HG02571 (cell line): ENCODE results near the gene PAPSS2.
"Not testable (repeated sequence)": the region's sequence is repeated elsewhere in the genome, so short reads cannot be mapped to it uniquely, and the experiment has no call there.

Experiments
- ATAC-seq: cut with Tn5 transposase; IDR thresholded peaks from one replicate; pipeline ENCODE4 v1.9.1; 2021; ENCODE audit warnings: mild to moderate bottlenecking, moderate library complexity; ENCODE audit not compliant: unreplicated experiment

Gene PAPSS2

GRCh38 chr10:87659571-87660483 lies at the start of gene PAPSS2:
PAPSS2 (plus strand) TSS chr10:87659878; CDS start chr10:87659982, 104 bp downstream.
- peak; percentile 48 for ATAC-seq

GRCh38 chr10:87611341-87611740 lies 48.3 kb upstream of the PAPSS2 start:
- ATAC-seq: not testable (repeated sequence)

- no peak for ATAC-seq
These were observed 47.6 kb upstream of the PAPSS2 start for GRCh38 chr10:87612115-87612514.

- no peak for ATAC-seq
These were observed 45.9 kb upstream of the PAPSS2 start for GRCh38 chr10:87613751-87614150.

- no peak for ATAC-seq
These were observed 43.8 kb upstream of the PAPSS2 start for GRCh38 chr10:87615856-87616255.

DNA sequence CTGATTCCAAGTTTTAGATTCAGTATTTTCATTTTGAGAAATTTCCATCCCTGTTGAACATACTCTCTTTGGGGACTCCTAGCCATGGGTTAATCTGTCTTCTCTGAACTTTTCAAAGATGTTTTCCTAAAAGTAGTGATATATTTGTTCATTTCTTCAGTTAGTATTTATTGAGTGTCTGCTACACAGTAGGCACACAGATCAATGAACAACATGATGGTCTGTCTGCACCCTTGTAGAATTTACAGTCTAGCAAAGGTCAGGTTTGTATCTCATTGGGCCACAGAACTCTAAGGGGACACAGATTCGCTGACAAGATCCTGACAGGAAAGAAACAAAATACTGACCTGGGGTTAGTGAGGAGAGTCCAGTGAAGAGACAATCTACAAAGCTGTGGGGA lies 42.2 kb upstream of the PAPSS2 start:
- no peak for ATAC-seq

DNA sequence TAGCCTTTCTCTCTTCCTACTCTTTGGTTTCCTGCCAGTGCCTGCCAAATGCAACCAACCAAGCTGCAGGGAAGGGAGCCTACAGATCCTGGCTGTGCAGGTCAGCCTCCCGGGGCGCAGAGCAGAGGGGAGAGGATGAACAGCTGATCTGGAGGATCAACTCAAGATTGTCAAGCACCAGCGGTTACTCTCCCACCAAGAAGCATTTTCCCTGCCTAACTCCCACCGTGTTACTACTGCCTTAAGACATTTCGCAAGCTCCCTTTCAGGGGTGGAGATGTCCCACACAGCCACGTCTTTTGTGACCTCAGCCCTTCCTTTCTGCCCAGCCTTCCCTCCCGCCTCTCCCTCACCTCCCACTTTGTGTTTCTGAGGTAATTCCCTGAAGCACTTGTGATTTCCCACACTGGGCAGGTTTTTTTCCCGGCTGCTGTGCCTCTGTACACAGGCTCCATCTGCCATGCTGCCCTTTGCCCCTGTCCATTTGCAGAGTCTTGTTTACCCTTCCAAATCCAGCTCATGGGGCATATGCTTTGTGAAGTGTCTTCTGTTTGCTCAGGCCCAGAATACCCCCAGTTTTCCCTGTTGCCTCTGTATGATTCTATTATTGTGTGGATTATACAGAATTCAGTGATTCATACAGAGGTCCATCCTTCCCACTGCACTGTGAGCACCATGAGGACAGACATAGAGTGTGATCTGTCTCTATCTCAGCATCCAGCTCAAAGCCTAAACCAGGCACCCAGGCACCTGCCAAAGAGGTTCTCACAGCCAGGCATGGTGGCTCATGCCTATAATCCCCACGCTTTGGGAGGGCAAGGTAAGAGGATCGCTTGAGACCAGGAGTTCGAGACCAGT lies 40.9 kb upstream of the PAPSS2 start:
- ATAC-seq: no peak

DNA sequence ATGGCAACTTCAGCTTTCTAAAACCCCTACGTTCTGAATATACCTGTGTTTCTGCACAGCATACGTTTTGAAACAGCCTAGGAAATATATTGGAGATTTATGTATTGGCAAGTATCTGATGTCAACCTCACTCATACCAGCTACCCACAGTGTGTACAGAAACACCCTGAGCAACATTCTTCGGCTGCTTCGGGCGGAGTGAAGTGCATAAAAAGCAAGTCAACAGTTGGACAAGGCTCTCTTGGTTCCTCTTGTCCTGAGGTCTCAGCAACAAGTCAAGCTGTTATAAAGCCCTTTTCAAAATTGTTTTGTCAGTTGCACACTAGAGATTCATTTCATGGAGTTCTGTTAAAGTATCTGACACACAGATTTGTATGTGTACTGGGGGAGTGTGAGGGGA lies 40.0 kb upstream of the PAPSS2 start:
- no peak for ATAC-seq

DNA sequence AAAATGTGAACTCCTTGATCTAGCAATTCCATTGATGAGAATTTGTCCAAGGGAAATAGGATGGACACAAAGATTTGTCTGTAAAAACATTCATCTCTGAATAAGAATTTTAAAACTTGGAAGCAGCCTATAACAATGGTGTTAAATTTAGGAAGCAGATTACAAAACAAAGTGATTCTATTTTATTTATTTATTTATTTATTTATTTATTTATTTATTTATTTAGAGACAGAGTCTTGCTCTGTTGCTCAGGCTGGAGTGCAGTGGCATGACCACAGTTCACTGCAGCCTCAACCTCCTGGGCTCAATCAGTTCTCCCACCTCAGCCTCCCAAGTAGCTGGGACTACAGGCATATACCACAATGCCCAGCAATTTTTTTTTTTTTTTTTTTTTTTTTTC lies 38.2 kb upstream of the PAPSS2 start:
- ATAC-seq: not testable (repeated sequence)

GRCh38 chr10:87622314-87623004 lies 37.2 kb upstream of the PAPSS2 start:
- ATAC-seq: peak; percentile 58

DNA sequence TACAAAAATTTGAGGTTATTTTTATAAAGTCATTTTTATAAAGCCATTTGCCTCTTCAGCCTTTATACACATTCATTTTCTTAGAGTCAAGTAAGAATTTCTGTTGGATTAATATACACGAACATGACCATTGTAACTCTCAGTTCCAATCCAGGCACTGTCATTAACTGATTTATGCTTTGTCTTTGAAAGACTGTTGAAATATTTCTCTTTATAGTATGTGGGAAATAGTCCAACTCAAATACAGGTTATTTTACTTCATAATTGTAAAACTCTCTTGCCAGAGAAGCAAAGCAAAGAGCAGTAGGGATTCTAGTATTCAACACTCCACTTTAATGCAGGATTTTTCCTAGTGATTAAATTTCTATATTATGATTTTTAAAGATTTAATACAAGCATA lies 36.5 kb upstream of the PAPSS2 start:
- no peak for ATAC-seq

- ATAC-seq: no peak
These were observed 34.0 kb upstream of the PAPSS2 start for GRCh38 chr10:87625661-87626060.

DNA sequence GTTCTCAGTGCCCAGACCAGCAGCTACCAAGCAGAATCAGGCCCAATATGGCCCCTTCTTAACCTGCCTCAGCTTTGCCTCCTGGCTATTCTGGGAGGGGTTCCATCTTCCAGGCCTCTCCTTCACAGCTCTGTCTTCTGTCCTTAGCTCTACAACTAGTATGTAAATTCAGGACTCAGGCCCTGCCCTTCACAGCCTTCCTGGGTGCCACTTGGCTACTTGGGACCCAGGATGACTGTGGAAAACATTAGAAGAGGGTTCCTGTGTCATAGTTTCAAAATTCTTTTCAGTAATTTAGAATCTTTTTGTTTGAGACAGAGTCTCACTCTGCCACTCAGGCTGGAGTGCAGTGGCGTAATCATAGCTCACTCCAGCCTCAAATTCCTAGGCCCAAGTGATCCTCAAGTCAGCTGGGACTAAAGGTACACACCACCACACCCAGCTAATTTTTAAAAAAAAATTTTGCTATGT lies 33.2 kb upstream of the PAPSS2 start:
- no peak for ATAC-seq

GRCh38 chr10:87630171-87630570 lies 29.5 kb upstream of the PAPSS2 start:
- ATAC-seq: no peak

DNA sequence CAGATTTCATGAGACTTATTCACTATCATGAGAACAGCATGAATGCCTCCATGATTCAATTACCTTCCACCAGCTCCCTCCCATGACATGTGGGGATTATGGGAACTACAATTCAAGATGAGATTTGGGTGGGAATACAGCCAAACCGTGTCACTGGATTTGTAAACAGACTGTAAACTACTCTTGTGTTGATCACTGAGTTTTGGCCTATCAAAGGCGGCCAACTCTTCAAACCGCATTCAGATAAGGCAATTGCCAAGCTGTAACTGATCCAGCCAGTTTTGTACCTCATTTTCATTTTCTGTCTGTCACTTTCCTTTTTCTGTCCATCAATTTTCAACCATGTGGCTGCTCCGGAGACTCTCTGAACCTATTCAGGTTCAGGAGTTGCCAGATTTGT lies 27.2 kb upstream of the PAPSS2 start:
- ATAC-seq: no peak

- ATAC-seq: no peak
These were observed 25.4 kb upstream of the PAPSS2 start for GRCh38 chr10:87634311-87634710.

DNA sequence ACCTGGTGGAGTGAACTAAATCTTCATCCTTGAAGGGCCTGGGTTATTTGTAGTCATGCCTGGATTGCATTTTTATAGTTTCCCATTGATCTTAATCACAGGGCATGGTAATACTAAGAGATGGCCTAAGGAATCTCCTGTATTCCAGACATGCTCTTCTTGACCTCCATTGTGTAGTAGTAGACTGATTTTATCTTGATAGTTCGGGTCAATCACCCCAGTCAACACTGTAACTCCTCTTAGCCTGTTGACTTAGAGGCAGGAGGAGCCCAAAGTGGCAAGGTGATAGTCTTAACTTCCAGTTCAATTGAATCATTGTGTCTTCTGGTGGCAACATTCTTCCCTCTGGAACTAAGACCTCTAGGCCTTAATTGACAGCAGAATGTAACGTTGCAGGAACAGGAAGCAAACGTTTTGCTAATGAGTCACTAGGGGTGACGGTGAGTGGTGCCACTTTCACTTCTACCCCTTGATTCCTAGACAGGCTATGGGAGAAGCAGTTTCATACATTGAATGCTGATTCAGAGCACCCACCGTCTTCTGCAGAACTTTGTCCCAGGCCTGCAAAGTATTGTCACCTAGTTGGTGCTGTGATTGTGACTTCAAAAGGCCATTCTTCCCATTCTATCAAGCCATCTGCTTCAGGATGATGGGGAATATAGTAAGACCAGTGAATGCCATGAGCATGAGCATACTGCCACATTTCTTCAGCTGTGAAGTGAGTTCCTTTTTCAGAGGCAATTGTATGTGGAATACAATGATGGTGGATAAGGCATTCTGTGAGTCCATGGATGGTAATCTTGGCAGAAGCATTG lies 24.0 kb upstream of the PAPSS2 start:
- ATAC-seq: no peak

DNA sequence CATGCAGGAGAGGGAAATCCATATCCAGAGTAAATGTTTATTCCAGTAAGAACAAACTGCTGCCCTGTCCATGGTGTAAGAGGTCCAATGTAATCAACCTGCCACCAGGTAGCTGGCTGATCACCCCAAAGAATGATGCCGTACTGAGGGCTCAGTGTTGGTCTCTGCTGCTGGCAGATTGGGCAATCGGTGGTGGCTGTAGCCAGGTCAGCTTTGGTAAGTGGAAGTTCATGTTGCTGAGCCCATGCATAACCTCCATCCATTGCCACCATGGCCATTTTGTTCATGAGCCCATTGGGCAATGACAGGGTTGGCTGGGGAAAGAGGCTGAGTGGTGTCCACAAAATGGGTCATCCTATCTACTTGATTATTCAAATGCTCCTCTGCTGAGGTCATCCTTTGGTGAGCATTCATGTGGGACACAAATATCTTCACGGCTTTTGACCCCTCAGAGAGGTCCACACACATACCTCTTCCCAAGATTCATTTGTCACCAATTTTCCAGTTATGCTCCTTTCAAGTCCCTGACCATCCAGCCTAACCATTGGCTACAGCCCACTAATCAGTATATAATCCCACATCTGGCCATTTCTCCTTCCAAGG lies 23.3 kb upstream of the PAPSS2 start:
- no peak for ATAC-seq

- no peak for ATAC-seq
These were observed 20.2 kb upstream of the PAPSS2 start for GRCh38 chr10:87639493-87639892.

DNA sequence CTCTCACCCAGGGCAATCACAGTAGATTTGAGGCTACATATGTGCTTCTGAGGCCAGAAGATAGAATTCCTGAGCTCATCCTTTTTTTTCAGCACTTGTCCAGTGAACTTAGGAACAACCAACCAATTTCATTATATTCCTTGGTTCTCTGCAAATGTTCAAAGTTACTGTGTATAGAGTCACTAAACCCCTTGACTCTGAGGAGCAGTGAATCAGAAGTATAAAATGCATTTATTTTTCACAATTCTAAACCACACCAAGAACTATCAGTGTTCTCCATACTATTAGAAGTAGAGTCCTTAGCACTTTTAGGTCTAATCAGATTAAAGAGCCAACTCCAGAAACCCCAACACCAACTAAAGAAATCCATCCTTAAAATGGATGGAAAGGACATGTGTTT lies 19.6 kb upstream of the PAPSS2 start:
- no peak for ATAC-seq
